Measurements from ENCODE around the gene POLRMT. TPM values are rescaled to one million over a fixed set of nuclear protein-coding genes. Genes with fewer than 3 reads are reported as not detected.

The POLRMT gene
- total RNA-seq, 1 experiment from 2014 or later, result 104 TPM

DNA sequence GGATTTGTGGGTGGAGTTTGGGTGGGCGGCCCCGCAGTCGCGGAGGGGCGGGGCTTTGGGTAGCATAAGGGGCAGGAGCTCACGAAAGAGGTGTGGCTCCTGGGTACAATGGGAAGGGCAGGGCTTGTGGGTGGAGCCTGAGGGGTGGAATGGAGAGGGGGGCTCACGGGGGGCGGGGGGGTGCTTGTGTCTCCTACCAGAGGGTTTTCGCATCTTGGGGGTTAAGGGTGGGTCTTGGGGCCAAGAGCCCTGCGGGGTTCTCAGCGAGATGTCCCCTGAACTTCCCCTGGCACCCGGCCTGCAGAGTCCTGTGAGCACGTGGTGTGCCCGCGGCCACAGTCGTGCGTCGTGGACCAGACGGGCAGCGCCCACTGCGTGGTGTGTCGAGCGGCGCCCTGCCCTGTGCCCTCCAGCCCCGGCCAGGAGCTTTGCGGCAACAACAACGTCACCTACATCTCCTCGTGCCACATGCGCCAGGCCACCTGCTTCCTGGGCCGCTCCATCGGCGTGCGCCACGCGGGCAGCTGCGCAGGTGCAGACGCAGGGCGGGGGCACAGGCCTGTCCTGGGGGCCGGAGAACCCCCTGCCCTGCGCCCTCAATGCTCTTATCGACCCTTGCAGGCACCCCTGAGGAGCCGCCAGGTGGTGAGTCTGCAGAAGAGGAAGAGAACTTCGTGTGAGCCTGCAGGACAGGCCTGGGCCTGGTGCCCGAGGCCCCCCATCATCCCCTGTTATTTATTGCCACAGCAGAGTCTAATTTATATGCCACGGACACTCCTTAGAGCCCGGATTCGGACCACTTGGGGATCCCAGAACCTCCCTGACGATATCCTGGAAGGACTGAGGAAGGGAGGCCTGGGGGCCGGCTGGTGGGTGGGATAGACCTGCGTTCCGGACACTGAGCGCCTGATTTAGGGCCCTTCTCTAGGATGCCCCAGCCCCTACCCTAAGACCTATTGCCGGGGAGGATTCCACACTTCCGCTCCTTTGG lies 48.0 kb upstream of the POLRMT start:
- Histone ChIP-seq H3T11ph (ENCODE audit: low read length) (no peak overlapping the region), H3K27me3 (ENCODE audit: insufficient read depth, low read length) (no peaks in the 10 kb centered on the region; the same call in 1 of the 2 replicates), H4K91ac (ENCODE audit: insufficient read length, low read depth, low read length) (no peak overlapping the region), H2AFZ (ENCODE audit: low read length) (no peak overlapping the region), H2BK20ac (ENCODE audit: low read depth, low read length, poor library complexity, severe bottlenecking) (no peak overlapping the region), H2BK15ac (ENCODE audit: low read depth, low read length) (no peak overlapping the region), H4K20me1 (ENCODE audit: control insufficient read depth, insufficient read depth, insufficient read length) (no peaks in the 10 kb centered on the region), H3K4me2 (ENCODE audit: insufficient read depth, insufficient read length, low read length) (peak overlapping the region; percentile 32), H4K5ac (ENCODE audit: insufficient read length, low read depth, low read length) (no peak overlapping the region), H3K79me1 (ENCODE audit: insufficient read depth, low read depth, low read length, poor library complexity, severe bottlenecking) (no peaks in the 10 kb centered on the region), H3K9ac (ENCODE audit: extremely low read depth, insufficient read length, low read length) (no peak overlapping the region), H3K14ac (ENCODE audit: insufficient read depth, low read length) (no peak overlapping the region), H2BK12ac (ENCODE audit: insufficient read length, low read depth, low read length) (no peak overlapping the region), H3K4me1 (ENCODE audit: insufficient read depth, low read length) (no peaks in the 10 kb centered on the region), H3K23ac (ENCODE audit: insufficient read length, low read depth, low read length) (no peak overlapping the region), H3K56ac (ENCODE audit: insufficient read length, low read depth, low read length) (no peak overlapping the region), H3K9me3 (ENCODE audit: control insufficient read depth, low read depth, low read length) (no peaks in the 10 kb centered on the region), H3K23me2 (ENCODE audit: insufficient read length, low read depth, low read length, poor library complexity, severe bottlenecking) (peaks cover 5% of the 10 kb centered on the region), H2AK5ac (ENCODE audit: insufficient read length, low read length) (no peak overlapping the region), H4K8ac (replicated peaks; ENCODE audit: insufficient read length, low read depth, low read length) (no peak overlapping the region), H2BK120ac (ENCODE audit: low read depth, low read length, poor library complexity, severe bottlenecking) (no peak overlapping the region), H3K18ac (ENCODE audit: insufficient read length, low read depth, low read length) (no peak overlapping the region), H3K27ac (ENCODE audit: insufficient read length, low read depth, low read length) (no peak overlapping the region), H3K79me2 (ENCODE audit: insufficient read depth, low read length) (no peaks in the 10 kb centered on the region), H2BK5ac (ENCODE audit: insufficient read length, low read length) (no peak overlapping the region), H3K4ac (ENCODE audit: low read depth, low read length) (no peak overlapping the region)
- no CpG with 5 or more reads among the region's 54 CpGs for WGBS (ENCODE audit: extremely low coverage, insufficient read length, low lambda C conversion rate)
- no peak for TF ChIP-seq CTCF (conservative IDR thresholded peaks at IDR 0.05)
- Mint-ChIP-seq H3K36me3 (ENCODE audit: insufficient read depth in 1 of 3, low read depth in 3 of 3) (no peaks in the 10 kb centered on the region), H3K27ac (no peak overlapping the region), H3K27me3 (ENCODE audit: low read depth) (peaks cover 20% of the 10 kb centered on the region), H3K4me1 (0 out of 4 replicates have a peak, but pooled peaks cover 0 to 4% of the 10 kb centered on the region in 2 experiments), H3K9me3 (no peaks in the 10 kb centered on the region), H3K4me3 (peak overlapping the region; percentile 86 to 92)
- no peak for DNase-seq
